RWPE1 (cell line): Measurements from ENCODE around the gene TPX2.

Experiments used
- CTCF ChIA-PET: fragments of 350-600 bp; sonication (Branson Sonifier 250); formaldehyde crosslinking; extraction: SDS; loops from one replicate; lab custom pipeline; 2021; lab: Yijun Ruan, JAX
- POLR2A ChIA-PET: fragments of 400-600 bp; formaldehyde crosslinking; extraction: SDS; loops from one replicate; lab custom pipeline; 2020; ENCODE audit warnings: antibody characterized with exemption; ENCODE audit not compliant: low non-redundant PET; lab: Yijun Ruan, JAX
- DNase-seq: peaks from one replicate; pipeline ENCODE4 v3.0.0; 2012; ENCODE audit warnings: low spot score
- H3K27ac ChIP-seq: fragments of 450-650 bp; 2 replicates; pipeline ENCODE4 v1.5.1; 2017
- TF ChIP-seq, protein P1 (sequence below): fragments of 450-650 bp; conservative IDR thresholded peaks from 2 replicates; pipeline ENCODE4 v1.5.1; 2017; ENCODE audit warnings: low read depth, mild to moderate bottlenecking

The TPX2 gene

GRCh38 chr20:31705598-31706597 lies 33.2 kb upstream of the TPX2 start:
- POLR2A ChIA-PET = interaction anchor here (0.6 kb wide), 1 partner anchor 159 kb away, joined by 3 read pairs; no protein-coding TSS in a partner anchor

GRCh38 chr20:31706607-31707257 lies 32.4 kb upstream of the TPX2 start:
- DNase-seq = no peak
- CTCF ChIA-PET = interaction anchor here (0.9 to 1.2 kb wide), 3 partner anchors 14 to 74 kb away, joined by 3 to 5 read pairs (median 3); partner anchors contain the start of gene BCL2L1
- POLR2A ChIA-PET = interaction anchor here (0.6 kb wide), 1 partner anchor 160 kb away, joined by 3 read pairs; no protein-coding TSS in a partner anchor
- TF ChIP-seq, protein P1, sequence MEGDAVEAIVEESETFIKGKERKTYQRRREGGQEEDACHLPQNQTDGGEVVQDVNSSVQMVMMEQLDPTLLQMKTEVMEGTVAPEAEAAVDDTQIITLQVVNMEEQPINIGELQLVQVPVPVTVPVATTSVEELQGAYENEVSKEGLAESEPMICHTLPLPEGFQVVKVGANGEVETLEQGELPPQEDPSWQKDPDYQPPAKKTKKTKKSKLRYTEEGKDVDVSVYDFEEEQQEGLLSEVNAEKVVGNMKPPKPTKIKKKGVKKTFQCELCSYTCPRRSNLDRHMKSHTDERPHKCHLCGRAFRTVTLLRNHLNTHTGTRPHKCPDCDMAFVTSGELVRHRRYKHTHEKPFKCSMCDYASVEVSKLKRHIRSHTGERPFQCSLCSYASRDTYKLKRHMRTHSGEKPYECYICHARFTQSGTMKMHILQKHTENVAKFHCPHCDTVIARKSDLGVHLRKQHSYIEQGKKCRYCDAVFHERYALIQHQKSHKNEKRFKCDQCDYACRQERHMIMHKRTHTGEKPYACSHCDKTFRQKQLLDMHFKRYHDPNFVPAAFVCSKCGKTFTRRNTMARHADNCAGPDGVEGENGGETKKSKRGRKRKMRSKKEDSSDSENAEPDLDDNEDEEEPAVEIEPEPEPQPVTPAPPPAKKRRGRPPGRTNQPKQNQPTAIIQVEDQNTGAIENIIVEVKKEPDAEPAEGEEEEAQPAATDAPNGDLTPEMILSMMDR = no peak
- H3K27ac ChIP-seq = peak overlapping the region; percentile 17; the same call in 1 of the 2 replicates

More at GRCh38 chr20:31705598-31706597, 33.2 kb upstream of the TPX2 start:
- peak overlapping the region; percentile 69 for H3K27ac ChIP-seq
- DNase-seq = no peak
- TF ChIP-seq, protein P1 = no peak
- CTCF ChIA-PET = interaction anchor here (0.9 to 1.3 kb wide), 4 partner anchors 14 to 74 kb away, joined by 3 to 5 read pairs (median 3); partner anchors contain the start of gene BCL2L1

DNA sequence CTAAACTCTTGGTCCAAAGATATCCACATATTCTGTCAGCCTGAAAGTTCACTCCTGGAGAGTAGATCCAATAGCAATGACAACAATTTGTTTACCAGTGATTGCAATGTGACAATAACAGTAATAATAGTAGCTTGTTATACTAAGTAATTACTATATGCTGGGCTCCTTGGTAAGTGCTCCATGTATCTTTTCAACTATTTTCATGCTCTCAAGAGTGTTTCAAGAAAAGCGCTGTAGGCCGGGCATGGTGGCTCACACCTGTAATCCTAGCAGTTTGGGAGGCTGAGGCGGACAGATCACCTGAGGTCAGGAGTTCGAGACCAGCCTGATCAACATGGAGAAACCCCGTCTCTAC lies 31.9 kb upstream of the TPX2 start:
- ChIA-PET CTCF (interaction anchor here (1.0 to 1.2 kb wide), 2 partner anchors 13 to 75 kb away, joined by 3 read pairs; no protein-coding TSS in a partner anchor), POLR2A (no interaction called here)
- H3K27ac ChIP-seq = no peak overlapping the region

GRCh38 chr20:31707994-31708735 lies 30.9 kb upstream of the TPX2 start:
- no peak for DNase-seq
- ChIA-PET CTCF (interaction anchor here (0.5 to 1.1 kb wide), 4 partner anchors 46 to 777 kb away, joined by 3 to 6 read pairs (median 4); no protein-coding TSS in a partner anchor), POLR2A (interaction anchor here (0.6 kb wide), 1 partner anchor 8 kb away, joined by 4 read pairs; no protein-coding TSS in a partner anchor)
- TF ChIP-seq, protein P1 = no peak
- H3K27ac ChIP-seq = peak overlapping the region; percentile 93

More for the DNA sequence above, 31.9 kb upstream of the TPX2 start:
- TF ChIP-seq, protein P1 = no peak
- DNase-seq = no peak

DNA sequence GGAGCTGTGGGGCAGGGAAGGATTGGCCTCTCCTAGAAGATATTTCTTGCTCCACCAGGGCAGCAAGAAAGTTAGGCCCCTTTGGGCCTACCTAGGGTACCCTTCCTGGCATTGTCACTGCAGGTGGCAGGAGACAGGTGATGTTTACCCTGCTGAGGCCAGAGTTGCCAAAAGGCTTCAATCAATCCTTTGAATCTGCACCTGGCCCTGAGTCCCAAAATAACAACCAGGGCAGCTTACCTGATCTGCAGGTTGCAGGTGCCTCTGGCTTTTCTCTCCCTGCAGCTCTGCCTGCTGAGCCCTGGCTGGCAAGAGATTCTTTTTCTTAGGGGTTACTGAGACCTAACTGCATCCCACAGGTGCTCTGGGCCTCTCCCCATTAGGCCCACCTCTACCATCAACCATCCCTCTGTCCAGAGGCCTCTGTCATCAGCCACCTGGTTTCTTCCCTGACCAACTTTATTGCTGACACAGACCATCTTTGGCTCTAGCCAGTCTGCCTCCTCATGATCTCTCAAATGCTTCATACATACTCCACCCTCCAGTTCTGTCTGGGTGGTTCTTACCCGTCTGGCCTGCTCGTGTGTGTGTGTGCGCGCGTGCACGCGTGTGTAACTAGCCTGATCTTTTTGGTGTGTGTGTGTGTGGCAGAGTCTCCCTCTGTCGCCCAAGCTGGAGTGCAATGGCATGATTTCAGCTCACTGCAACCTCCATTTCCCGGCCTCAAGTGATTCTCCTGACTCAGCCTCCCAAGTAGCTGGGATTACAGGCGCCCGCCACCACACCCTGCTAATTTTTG lies 30.2 kb upstream of the TPX2 start:
- H3K27ac ChIP-seq = peak overlapping the region; percentile 93
- TF ChIP-seq, protein P1 = no peak
- DNase-seq = no peak
- ChIA-PET CTCF (interaction anchor here (0.5 to 1.1 kb wide), 3 partner anchors 47 to 776 kb away, joined by 4 to 6 read pairs (median 4); no protein-coding TSS in a partner anchor), POLR2A (interaction anchor here (0.6 kb wide), 1 partner anchor 9 kb away, joined by 4 read pairs; no protein-coding TSS in a partner anchor)
